Measurements from ENCODE around the gene RBMS3.

The RBMS3 gene

GRCh38 chr3:29611252-29611651, 330.4 kb downstream of the RBMS3 start:
- POLR2A ChIA-PET: no interaction called here
- TF ChIP-seq FOXM1 (IDR thresholded peaks at IDR 0.05; ENCODE audit: borderline replicate concordance) (no peak), TARDBP (IDR thresholded peaks at IDR 0.05) (no peak), FOXK2 (IDR thresholded peaks at IDR 0.05) (no peak), BHLHE40 (IDR thresholded peaks at IDR 0.05; ENCODE audit: borderline replicate concordance) (no peak), SP1 (IDR thresholded peaks at IDR 0.05) (no peak), ELF4 (IDR thresholded peaks at IDR 0.05) (no peak), FOXA1 (IDR thresholded peaks at IDR 0.05) (no peak), NFRKB (IDR thresholded peaks at IDR 0.05) (no peak)
- no peak for DNase-seq (ENCODE audit: extremely low spot score)
- CTCF ChIA-PET: interaction anchor here (0.6 kb wide), 1 partner anchor 1887 kb away, joined by 4 read pairs; no protein-coding TSS in a partner anchor

GRCh38 chr3:29612536-29612935, 331.7 kb downstream of the RBMS3 start:
- no peak for DNase-seq (ENCODE audit: extremely low spot score)
- CTCF ChIA-PET: no interaction called here
- POLR2A ChIA-PET: no interaction called here
- TF ChIP-seq NFRKB (IDR thresholded peaks at IDR 0.05) (no peak), ZNF384 (IDR thresholded peaks at IDR 0.05) (no peak), FOXA1 (IDR thresholded peaks at IDR 0.05) (no peak), L3MBTL2 (conservative IDR thresholded peaks at IDR 0.05) (no peak), PKNOX1 (IDR thresholded peaks at IDR 0.05) (no peak)

GRCh38 chr3:29614954-29615353, 334.1 kb downstream of the RBMS3 start:
- ChIA-PET POLR2A (no interaction called here), CTCF (no interaction called here)
- TF ChIP-seq L3MBTL2 (conservative IDR thresholded peaks at IDR 0.05): no peak
- no peak for TF ChIP-seq ELF4 (IDR thresholded peaks at IDR 0.05)
- no peak for TF ChIP-seq ARNT (IDR thresholded peaks at IDR 0.05)
- no peak for TF ChIP-seq FOXK2 (IDR thresholded peaks at IDR 0.05)
- TF ChIP-seq BHLHE40 (IDR thresholded peaks at IDR 0.05; ENCODE audit: borderline replicate concordance): no peak
- TF ChIP-seq SP1 (IDR thresholded peaks at IDR 0.05): no peak
- no peak for TF ChIP-seq PKNOX1 (IDR thresholded peaks at IDR 0.05)
- TF ChIP-seq LEF1 (IDR thresholded peaks at IDR 0.05; ENCODE audit: borderline replicate concordance): no peak
- no peak for TF ChIP-seq TARDBP (IDR thresholded peaks at IDR 0.05)
- TF ChIP-seq HDGF (IDR thresholded peaks at IDR 0.05; ENCODE audit: borderline replicate concordance): no peak
- TF ChIP-seq FOXM1 (IDR thresholded peaks at IDR 0.05; ENCODE audit: borderline replicate concordance): no peak
- TF ChIP-seq FOXA1 (IDR thresholded peaks at IDR 0.05): no peak
- no peak for TF ChIP-seq ZNF384 (IDR thresholded peaks at IDR 0.05)
- DNase-seq (ENCODE audit: extremely low spot score): no peak

GRCh38 chr3:29618395-29619282, 337.8 kb downstream of the RBMS3 start:
- ChIA-PET POLR2A (no interaction called here), CTCF (interaction anchor here (0.7 kb wide), 1 partner anchor 99 kb away, joined by 6 read pairs; no protein-coding TSS in a partner anchor)
- TF ChIP-seq SP1 (IDR thresholded peaks at IDR 0.05) (no peak), FOXM1 (IDR thresholded peaks at IDR 0.05; ENCODE audit: borderline replicate concordance) (no peak), FOXA1 (IDR thresholded peaks at IDR 0.05) (no peak), NFRKB (IDR thresholded peaks at IDR 0.05) (no peak), SUZ12 (IDR thresholded peaks at IDR 0.05) (no peak)
- DNase-seq (ENCODE audit: extremely low spot score): no peak

GRCh38 chr3:29619676-29620075, 338.8 kb downstream of the RBMS3 start:
- CTCF ChIA-PET: interaction anchor here (0.7 kb wide), 1 partner anchor 100 kb away, joined by 6 read pairs; no protein-coding TSS in a partner anchor
- POLR2A ChIA-PET: no interaction called here

GRCh38 chr3:29627136-29628117, 346.6 kb downstream of the RBMS3 start:
- CTCF ChIA-PET: no interaction called here
- POLR2A ChIA-PET: no interaction called here
- TF ChIP-seq FOXA1 (IDR thresholded peaks at IDR 0.05) (no peak), ELF4 (IDR thresholded peaks at IDR 0.05) (no peak), SUZ12 (IDR thresholded peaks at IDR 0.05) (no peak), L3MBTL2 (conservative IDR thresholded peaks at IDR 0.05) (no peak), ARNT (IDR thresholded peaks at IDR 0.05) (no peak), PKNOX1 (IDR thresholded peaks at IDR 0.05) (no peak), FOXK2 (IDR thresholded peaks at IDR 0.05) (no peak), SP1 (IDR thresholded peaks at IDR 0.05) (no peak), ZNF384 (IDR thresholded peaks at IDR 0.05) (no peak), TARDBP (IDR thresholded peaks at IDR 0.05) (no peak), BHLHE40 (IDR thresholded peaks at IDR 0.05; ENCODE audit: borderline replicate concordance) (no peak), LEF1 (IDR thresholded peaks at IDR 0.05; ENCODE audit: borderline replicate concordance) (no peak), CTBP1 (IDR thresholded peaks at IDR 0.05; ENCODE audit: borderline replicate concordance) (no peak), HDGF (IDR thresholded peaks at IDR 0.05; ENCODE audit: borderline replicate concordance) (no peak), FOXM1 (IDR thresholded peaks at IDR 0.05; ENCODE audit: borderline replicate concordance) (no peak), NFRKB (IDR thresholded peaks at IDR 0.05) (no peak)
- DNase-seq (ENCODE audit: extremely low spot score): no peak

More at GRCh38 chr3:29619676-29620075, 338.8 kb downstream of the RBMS3 start:
- TF ChIP-seq ARNT (IDR thresholded peaks at IDR 0.05): no peak
- no peak for TF ChIP-seq NFRKB (IDR thresholded peaks at IDR 0.05)
- no peak for TF ChIP-seq PKNOX1 (IDR thresholded peaks at IDR 0.05)
- TF ChIP-seq ELF4 (IDR thresholded peaks at IDR 0.05): no peak
- TF ChIP-seq FOXK2 (IDR thresholded peaks at IDR 0.05): no peak
- no peak for TF ChIP-seq SP1 (IDR thresholded peaks at IDR 0.05)
- no peak for DNase-seq (ENCODE audit: extremely low spot score)

Measured in HEK293T (cell line).